Neural cell (in vitro differentiated cells): ENCODE measurements around the gene METAP1D.

ENCODE experiments used
- CTCF ChIP-seq: fragments of 450-650 bp; IDR thresholded peaks from 2 replicates; pipeline ENCODE4 v1.5.1; 2014; ENCODE audit warnings: antibody characterized with exemption, mild to moderate bottlenecking, moderate library complexity; ENCODE audit not compliant: poor library complexity, severe bottlenecking
- EP300 ChIP-seq: fragments of 450-650 bp; conservative IDR thresholded peaks from 2 replicates; pipeline ENCODE4 v1.6.1; 2014; ENCODE audit warnings: antibody characterized with exemption, mild to moderate bottlenecking, moderate library complexity; ENCODE audit not compliant: poor library complexity, severe bottlenecking
- EZH2 ChIP-seq: fragments of 200-600, 300-800 bp; shearing (Covaris generic), sonication (generic); IDR thresholded peaks from 2 replicates; pipeline ENCODE4 v1.6.1; 2014; ENCODE audit warnings: antibody characterized with exemption, low read length, borderline replicate concordance, mild to moderate bottlenecking; ENCODE audit not compliant: insufficient read depth, poor library complexity, severe bottlenecking
- MXI1 ChIP-seq: fragments of 450-650 bp; conservative IDR thresholded peaks from 2 replicates; pipeline ENCODE4 v1.6.1; 2014; ENCODE audit warnings: antibody characterized with exemption, mild to moderate bottlenecking; ENCODE audit not compliant: poor library complexity, severe bottlenecking
- POLR2AphosphoS5 ChIP-seq: IDR thresholded peaks from 2 replicates; pipeline ENCODE4 v1.6.1; 2012
- RAD21 ChIP-seq: fragments of 450-650 bp; conservative IDR thresholded peaks from 2 replicates; pipeline ENCODE4 v1.6.1; 2014; ENCODE audit warnings: antibody characterized with exemption, mild to moderate bottlenecking, moderate library complexity
- SMC3 ChIP-seq: fragments of 450-650 bp; conservative IDR thresholded peaks from 2 replicates; pipeline ENCODE4 v1.6.1; 2014; ENCODE audit warnings: antibody characterized with exemption, mild to moderate bottlenecking, moderate library complexity; ENCODE audit not compliant: poor library complexity
- TAF1 ChIP-seq: IDR thresholded peaks from 2 replicates; pipeline ENCODE4 v1.6.1; 2012; ENCODE audit warnings: low read depth
- TF ChIP-seq, protein P1 (sequence below): IDR thresholded peaks from 2 replicates; pipeline ENCODE4 v1.6.1; 2012; ENCODE audit warnings: borderline replicate concordance

- TF ChIP-seq EZH2 (peak; percentile 66), POLR2AphosphoS5 (peak; percentile 41), CTCF (peak; percentile 55), EP300 (no peak), RAD21 (peak; percentile 17), TAF1 (no peak), SMC3 (no peak), MXI1 (no peak)
- TF ChIP-seq, protein P1, sequence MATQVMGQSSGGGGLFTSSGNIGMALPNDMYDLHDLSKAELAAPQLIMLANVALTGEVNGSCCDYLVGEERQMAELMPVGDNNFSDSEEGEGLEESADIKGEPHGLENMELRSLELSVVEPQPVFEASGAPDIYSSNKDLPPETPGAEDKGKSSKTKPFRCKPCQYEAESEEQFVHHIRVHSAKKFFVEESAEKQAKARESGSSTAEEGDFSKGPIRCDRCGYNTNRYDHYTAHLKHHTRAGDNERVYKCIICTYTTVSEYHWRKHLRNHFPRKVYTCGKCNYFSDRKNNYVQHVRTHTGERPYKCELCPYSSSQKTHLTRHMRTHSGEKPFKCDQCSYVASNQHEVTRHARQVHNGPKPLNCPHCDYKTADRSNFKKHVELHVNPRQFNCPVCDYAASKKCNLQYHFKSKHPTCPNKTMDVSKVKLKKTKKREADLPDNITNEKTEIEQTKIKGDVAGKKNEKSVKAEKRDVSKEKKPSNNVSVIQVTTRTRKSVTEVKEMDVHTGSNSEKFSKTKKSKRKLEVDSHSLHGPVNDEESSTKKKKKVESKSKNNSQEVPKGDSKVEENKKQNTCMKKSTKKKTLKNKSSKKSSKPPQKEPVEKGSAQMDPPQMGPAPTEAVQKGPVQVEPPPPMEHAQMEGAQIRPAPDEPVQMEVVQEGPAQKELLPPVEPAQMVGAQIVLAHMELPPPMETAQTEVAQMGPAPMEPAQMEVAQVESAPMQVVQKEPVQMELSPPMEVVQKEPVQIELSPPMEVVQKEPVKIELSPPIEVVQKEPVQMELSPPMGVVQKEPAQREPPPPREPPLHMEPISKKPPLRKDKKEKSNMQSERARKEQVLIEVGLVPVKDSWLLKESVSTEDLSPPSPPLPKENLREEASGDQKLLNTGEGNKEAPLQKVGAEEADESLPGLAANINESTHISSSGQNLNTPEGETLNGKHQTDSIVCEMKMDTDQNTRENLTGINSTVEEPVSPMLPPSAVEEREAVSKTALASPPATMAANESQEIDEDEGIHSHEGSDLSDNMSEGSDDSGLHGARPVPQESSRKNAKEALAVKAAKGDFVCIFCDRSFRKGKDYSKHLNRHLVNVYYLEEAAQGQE = no peak
These were observed 106.6 kb downstream of the METAP1D start for GRCh38 chr2:172106108-172106961.
